Stimulated activated effector memory CD8-positive, alpha-beta T cell treated with anti-CD3 and anti-CD28 coated beads, Interleukin-12 subunit alpha, Interleukin-12 subunit beta, amount 100 ng/mL, for 72 hours (primary cell): ENCODE measurements around the gene CNOT1.
A peak's percentile ranks its signal among the peaks of the same experiment; 100 is the strongest.

ENCODE experiments used
- ATAC-seq: fragments of 150-1000 bp; cut with Tn5 transposase; 2 replicates; pipeline ENCODE4 v1.10.0; 2021
- DNase-seq, 2 donors: peaks; one replicate each; pipeline ENCODE4 v3.0.0; 2021 to 2022; ENCODE audit warnings: low spot score in 2 of 2
- H3K27ac Mint-ChIP-seq: one replicate; pipeline ENCODE4 v1.8.0; 2022; ENCODE audit warnings: mild to moderate bottlenecking, mixed read lengths
- H3K36me3 Mint-ChIP-seq: one replicate; pipeline ENCODE4 v1.8.0; 2022; ENCODE audit warnings: mild to moderate bottlenecking, mixed read lengths
- H3K4me1 Mint-ChIP-seq: one replicate; pipeline ENCODE4 v1.8.0; 2022; ENCODE audit warnings: mixed read lengths
- H3K4me3 Mint-ChIP-seq: one replicate; pipeline ENCODE4 v1.8.0; 2022; ENCODE audit warnings: mild to moderate bottlenecking, mixed read lengths
- H3K9me3 Mint-ChIP-seq: one replicate; pipeline ENCODE4 v1.8.0; 2022; ENCODE audit warnings: mixed read lengths

Gene CNOT1

DNA sequence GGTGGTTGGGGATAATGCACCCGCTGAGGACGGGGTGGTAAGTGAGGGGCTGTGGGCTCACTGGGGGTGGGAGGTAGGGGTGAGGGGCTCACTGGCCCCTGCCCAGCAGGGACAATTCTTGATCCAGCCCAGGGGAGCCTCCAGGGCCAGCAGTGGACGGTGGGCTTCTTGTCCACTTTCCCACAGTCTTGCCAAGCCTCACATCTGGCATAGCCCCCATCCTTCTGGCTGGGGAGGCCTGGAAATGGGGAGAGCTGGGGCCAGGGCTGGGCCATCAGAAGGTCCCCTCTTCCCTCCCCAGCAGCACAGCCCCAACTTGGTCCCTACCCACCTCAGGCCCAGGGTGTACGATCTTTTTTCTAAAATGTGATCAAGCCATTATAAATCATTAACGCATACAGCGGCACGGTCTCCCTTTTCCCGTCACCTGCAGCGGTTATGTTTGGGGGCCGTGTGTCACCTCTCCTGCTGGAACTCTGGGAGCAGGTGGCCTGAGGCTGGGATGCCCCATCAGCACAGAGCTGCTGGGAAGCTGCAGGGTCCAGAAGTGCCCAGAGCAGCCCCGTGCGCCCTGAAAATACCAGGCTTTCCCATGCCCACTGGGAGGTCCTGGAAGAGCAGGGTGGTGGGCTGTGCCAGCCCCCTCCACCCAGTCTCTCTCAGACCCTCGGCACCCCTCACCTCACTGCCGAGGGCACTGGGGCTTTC is 121.5 kb downstream of the CNOT1 start:
- peaks cover 12% of the 10 kb centered on the region for H3K36me3 Mint-ChIP-seq
- no peaks in the 10 kb centered on the region for H3K9me3 Mint-ChIP-seq
- H3K4me1 Mint-ChIP-seq: peaks cover 15% of the 10 kb centered on the region
- ATAC-seq (no peak), DNase-seq (no peak)
- H3K27ac Mint-ChIP-seq: no peak overlapping the region
- no peak overlapping the region for H3K4me3 Mint-ChIP-seq

- DNase-seq (no peak), ATAC-seq (no peak)
- no peak overlapping the region for H3K4me3 Mint-ChIP-seq
- H3K4me1 Mint-ChIP-seq: peaks cover 15% of the 10 kb centered on the region
- no peak overlapping the region for H3K27ac Mint-ChIP-seq
- peaks cover 12% of the 10 kb centered on the region for H3K36me3 Mint-ChIP-seq
- H3K9me3 Mint-ChIP-seq: no peaks in the 10 kb centered on the region
Observed at GRCh38 chr16:58507195-58507962, 122.2 kb downstream of the CNOT1 start.

GRCh38 chr16:58506241-58507194 is 123.1 kb downstream of the CNOT1 start:
- DNase-seq (no peak), ATAC-seq (no peak)
- peaks cover 6% of the 10 kb centered on the region for H3K36me3 Mint-ChIP-seq
- no peaks in the 10 kb centered on the region for H3K9me3 Mint-ChIP-seq
- no peak overlapping the region for H3K4me3 Mint-ChIP-seq
- H3K27ac Mint-ChIP-seq: no peak overlapping the region
- H3K4me1 Mint-ChIP-seq: peaks cover 10% of the 10 kb centered on the region

- Mint-ChIP-seq H3K4me1 (peaks cover 22% of the 10 kb centered on the region), H3K27ac (no peak overlapping the region), H3K36me3 (no peaks in the 10 kb centered on the region), H3K4me3 (no peak overlapping the region), H3K9me3 (no peaks in the 10 kb centered on the region)
- DNase-seq: no peak
- no peak for ATAC-seq
Observed at GRCh38 chr16:58503863-58504688, 125.5 kb downstream of the CNOT1 start.

DNA sequence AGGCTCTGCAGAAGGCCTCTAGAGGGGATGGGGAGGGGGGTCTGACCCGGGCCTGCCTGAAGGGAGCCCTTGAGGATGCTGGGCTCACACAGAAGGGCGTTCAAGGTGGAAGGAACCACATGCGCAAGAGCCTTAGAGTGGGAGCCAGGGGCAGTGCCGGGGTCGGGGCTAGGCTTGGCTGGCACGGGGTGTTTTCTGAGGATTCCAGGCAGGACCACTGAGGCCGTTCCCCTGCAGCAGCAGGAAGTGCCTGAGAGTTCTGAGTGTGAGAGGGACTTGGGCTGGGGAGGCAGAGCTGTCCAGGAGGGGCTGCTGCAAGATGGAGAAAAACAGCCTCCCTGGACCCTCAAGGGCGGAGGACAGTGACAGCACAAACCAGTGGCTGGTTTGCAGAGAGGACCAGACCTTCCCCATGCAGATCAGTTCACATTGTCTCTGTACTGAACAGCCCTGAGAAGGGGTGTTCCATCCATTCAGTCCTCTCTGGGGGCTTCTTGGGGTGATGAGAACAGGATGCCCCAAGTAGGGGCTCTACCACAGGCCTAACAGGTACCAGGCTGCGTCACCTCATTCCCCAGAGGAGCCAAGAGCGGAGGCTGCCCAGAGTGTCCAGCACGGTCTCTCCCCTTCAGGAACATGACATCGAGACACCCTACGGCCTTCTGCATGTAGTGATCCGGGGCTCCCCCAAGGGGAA is 126.3 kb downstream of the CNOT1 start:
- DNase-seq: no peak
- no peak for ATAC-seq
- Mint-ChIP-seq H3K4me3 (no peak overlapping the region), H3K27ac (peak overlapping the region; percentile 4), H3K9me3 (no peaks in the 10 kb centered on the region), H3K4me1 (peaks cover 22% of the 10 kb centered on the region), H3K36me3 (no peaks in the 10 kb centered on the region)

- DNase-seq (no peak), ATAC-seq (no peak)
- Mint-ChIP-seq H3K4me3 (peak overlapping the region; percentile 66), H3K4me1 (peaks cover 27% of the 10 kb centered on the region), H3K9me3 (no peaks in the 10 kb centered on the region), H3K36me3 (no peaks in the 10 kb centered on the region), H3K27ac (peak overlapping the region; percentile 4)
Observed at GRCh38 chr16:58502217-58502921, 127.3 kb downstream of the CNOT1 start.

- no peaks in the 10 kb centered on the region for H3K9me3 Mint-ChIP-seq
- peaks cover 22% of the 10 kb centered on the region for H3K4me1 Mint-ChIP-seq
- no peak for DNase-seq
- peak overlapping the region; percentile 66 for H3K4me3 Mint-ChIP-seq
- ATAC-seq: peak; percentile 40
- no peak overlapping the region for H3K27ac Mint-ChIP-seq
- H3K36me3 Mint-ChIP-seq: no peaks in the 10 kb centered on the region
Observed at GRCh38 chr16:58501242-58502131, 128.1 kb downstream of the CNOT1 start.

DNA sequence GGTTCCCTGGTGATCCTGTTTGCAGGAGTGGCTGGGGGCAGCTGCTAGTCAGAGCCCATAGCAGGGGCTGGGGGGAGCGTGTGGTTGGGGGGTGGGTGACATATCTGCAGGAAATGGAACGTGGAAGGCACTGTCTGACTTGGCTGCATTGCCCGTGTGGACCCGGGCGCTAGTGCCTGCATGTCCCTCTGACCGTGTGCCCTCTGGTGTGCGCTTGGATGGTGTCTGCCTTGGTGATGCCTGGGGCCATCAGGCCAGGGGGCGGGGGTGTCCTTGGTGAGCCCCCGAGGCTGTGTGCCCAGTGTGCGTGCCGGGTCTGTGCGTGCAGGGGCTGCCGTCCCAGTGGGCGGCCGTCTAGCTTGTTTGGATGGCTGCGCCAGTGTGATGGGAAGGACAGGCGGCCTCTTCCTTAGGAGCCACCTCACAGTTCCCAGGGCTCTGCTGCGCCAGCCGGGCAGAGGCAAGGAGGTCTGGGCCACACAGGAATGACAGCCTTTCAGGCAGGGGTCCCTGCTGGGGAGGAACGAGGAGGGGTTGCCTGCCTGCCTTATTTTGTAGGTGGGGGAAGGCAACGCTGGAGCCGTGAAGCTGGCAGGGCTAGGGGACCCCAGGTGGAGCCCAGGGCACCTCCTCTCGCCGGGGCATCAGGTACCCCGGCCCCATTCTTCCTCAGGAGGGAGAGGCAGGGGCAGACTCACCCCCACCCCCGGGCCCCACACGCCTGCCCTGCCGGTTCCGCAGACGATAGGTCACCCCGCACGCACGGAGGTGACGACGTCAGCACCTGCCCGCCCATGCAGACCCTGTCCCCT is 129.0 kb downstream of the CNOT1 start:
- no peak overlapping the region for H3K27ac Mint-ChIP-seq
- H3K9me3 Mint-ChIP-seq: no peaks in the 10 kb centered on the region
- no peaks in the 10 kb centered on the region for H3K36me3 Mint-ChIP-seq
- DNase-seq (no peak), ATAC-seq (no peak)
- H3K4me3 Mint-ChIP-seq: peak overlapping the region; percentile 66
- peaks cover 22% of the 10 kb centered on the region for H3K4me1 Mint-ChIP-seq

GRCh38 chr16:58499615-58500351 is 129.8 kb downstream of the CNOT1 start, which contains the start of gene NDRG4:
Gene NDRG4 (plus strand): TSS chr16:58500143. CDS start chr16:58500249, 106 bp downstream.
- H3K36me3 Mint-ChIP-seq: no peaks in the 10 kb centered on the region
- DNase-seq (peak in 1 of 2 donors; percentile 62), ATAC-seq (peak; percentile 67)
- H3K9me3 Mint-ChIP-seq: no peaks in the 10 kb centered on the region
- H3K4me1 Mint-ChIP-seq: peaks cover 30% of the 10 kb centered on the region
- peak within 1 kb of the TSS; percentile 66 for H3K4me3 Mint-ChIP-seq
- no peak within 1 kb of the TSS for H3K27ac Mint-ChIP-seq

DNA sequence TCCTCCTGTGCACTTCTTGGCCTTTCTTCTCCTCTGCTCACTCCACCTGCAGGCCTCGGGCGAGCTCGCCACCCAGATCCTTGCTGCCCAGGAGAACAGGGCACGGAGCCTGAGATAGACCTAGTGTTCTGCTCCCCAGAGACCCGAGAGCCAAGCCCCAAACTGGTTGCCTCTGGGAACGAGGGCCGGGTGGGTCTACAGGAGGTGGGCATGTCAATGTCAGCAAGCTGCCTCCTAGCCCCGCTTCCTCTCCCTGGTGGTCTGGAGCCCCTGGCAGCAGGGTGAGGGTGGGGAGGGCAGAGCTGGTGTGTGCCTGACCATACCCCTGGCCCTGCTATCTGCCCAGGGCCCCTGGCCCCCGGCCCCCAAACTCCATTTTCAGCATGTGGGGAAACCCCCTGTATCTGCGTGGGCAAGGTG is 130.5 kb downstream of the CNOT1 start:
- ATAC-seq: no peak
- no peak overlapping the region for H3K27ac Mint-ChIP-seq

DNA sequence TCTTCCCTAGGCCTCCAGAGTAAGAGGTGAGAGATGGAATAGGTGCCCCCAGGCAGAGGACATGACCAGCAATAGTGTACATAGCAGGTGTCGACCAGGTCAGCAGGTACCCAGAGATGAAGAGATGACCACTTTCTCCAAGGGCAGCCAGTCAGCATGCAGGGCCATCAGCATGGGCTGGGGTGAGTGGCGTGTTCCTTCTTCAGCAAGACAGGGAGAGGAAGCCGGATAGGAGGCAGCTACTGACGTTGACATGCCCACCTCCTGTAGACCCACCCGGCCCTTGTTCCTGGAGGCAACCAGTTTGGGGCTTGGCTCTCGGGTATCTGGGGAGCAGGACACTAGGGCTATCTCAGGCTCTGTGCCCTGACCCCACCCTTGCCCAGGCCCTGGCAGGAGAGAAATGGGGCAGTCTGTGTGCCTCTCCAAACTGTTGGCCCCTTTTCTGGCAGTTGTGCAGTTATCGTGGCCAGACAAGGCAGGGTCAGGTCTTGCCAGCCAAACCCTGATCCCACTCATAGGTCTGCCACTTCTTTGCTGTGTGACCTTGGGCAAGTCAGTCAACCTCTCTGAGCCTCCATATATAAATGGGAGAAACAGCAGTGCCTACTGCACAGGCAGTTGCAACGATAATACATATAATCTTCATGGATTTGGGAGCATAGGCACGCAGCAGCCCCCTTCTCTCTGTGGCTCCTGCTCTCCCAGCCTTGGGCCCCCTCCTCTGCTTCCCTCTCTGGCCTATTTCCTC is 131.1 kb downstream of the CNOT1 start:
- H3K36me3 Mint-ChIP-seq: no peaks in the 10 kb centered on the region
- no peak overlapping the region for H3K4me3 Mint-ChIP-seq
- peak overlapping the region; percentile 26 for H3K27ac Mint-ChIP-seq
- ATAC-seq (no peak), DNase-seq (no peak)
- H3K9me3 Mint-ChIP-seq: no peaks in the 10 kb centered on the region
- H3K4me1 Mint-ChIP-seq: peaks cover 30% of the 10 kb centered on the region

More for the DNA sequence above, 130.5 kb downstream of the CNOT1 start:
- H3K9me3 Mint-ChIP-seq: no peaks in the 10 kb centered on the region
- no peak overlapping the region for H3K4me3 Mint-ChIP-seq
- H3K4me1 Mint-ChIP-seq: peaks cover 30% of the 10 kb centered on the region
- no peaks in the 10 kb centered on the region for H3K36me3 Mint-ChIP-seq
- DNase-seq: no peak
